CD4-positive, CD25-positive, alpha-beta regulatory T cell (primary cell): Measurements from ENCODE around the gene B3GALT2. TPM values are rescaled to one million over a fixed set of nuclear protein-coding genes. Genes with fewer than 3 reads are reported as not detected.
"Not testable (repeated sequence)": the region's sequence is repeated elsewhere in the genome, so short reads cannot be mapped to it uniquely, and the experiment has no call there.

Source experiments
- ATAC-seq, 2 donors: fragments of 150-1000 bp; cut with Tn5 transposase; one replicate each; pipeline ENCODE4 v1.10.0; 2021; ENCODE audit warnings: low read depth in 2 of 2, moderate number of reproducible peaks in 2 of 2, moderate library complexity in 1 of 2
- DNase-seq, 3 donors: peaks; one replicate each; pipeline versions ENCODE4 v3.0.0 to v3.0.0-alpha.2; 2012 to 2022; ENCODE audit warnings: mixed read lengths in 1 of 3
- H3K27ac ChIP-seq: one replicate; pipeline ENCODE4 v1.7.0; 2013; ENCODE audit warnings: mild to moderate bottlenecking, low read length; ENCODE audit not compliant: insufficient read depth, poor library complexity, severe bottlenecking
- H3K27me3 ChIP-seq: one replicate; pipeline ENCODE4 v1.7.0; 2013; ENCODE audit warnings: low read length; ENCODE audit not compliant: control insufficient read depth, insufficient read depth
- H3K36me3 ChIP-seq: one replicate; pipeline ENCODE4 v1.7.0; 2013; ENCODE audit warnings: mild to moderate bottlenecking, low read length, moderate library complexity; ENCODE audit not compliant: control insufficient read depth, insufficient read depth
- H3K4me1 ChIP-seq: 2 replicates; pipeline ENCODE4 v1.7.0; 2013; ENCODE audit warnings: mild to moderate bottlenecking, low read length; ENCODE audit not compliant: insufficient read depth, control insufficient read depth, poor library complexity, severe bottlenecking
- H3K4me3 ChIP-seq: one replicate; pipeline ENCODE4 v1.7.0; 2013; ENCODE audit warnings: low read depth, mild to moderate bottlenecking, low read length, moderate library complexity
- H3K9me3 ChIP-seq, 2 experiments: 1 replicate in 1 of 2; 2 replicates in 1 of 2; pipeline ENCODE4 v1.7.0; 2013; ENCODE audit warnings: low read length in 2 of 2, mild to moderate bottlenecking in 1 of 2, moderate library complexity in 1 of 2; ENCODE audit not compliant: control insufficient read depth in 2 of 2
- H3K27ac Mint-ChIP-seq, 3 donors: one replicate each; pipeline ENCODE4 v1.8.0; 2020 to 2022; ENCODE audit warnings: mild to moderate bottlenecking in 3 of 3, mixed read lengths in 3 of 3, moderate library complexity in 2 of 3
- H3K27me3 Mint-ChIP-seq: one replicate; pipeline ENCODE4 v1.8.0; 2022; ENCODE audit warnings: mild to moderate bottlenecking, mixed read lengths
- H3K36me3 Mint-ChIP-seq: one replicate; pipeline ENCODE4 v1.8.0; 2020; ENCODE audit warnings: mixed read lengths
- H3K4me1 Mint-ChIP-seq, 4 donors: one replicate each; pipeline ENCODE4 v1.8.0; 2020 to 2022; ENCODE audit warnings: mixed read lengths in 4 of 4, mild to moderate bottlenecking in 1 of 4
- H3K4me3 Mint-ChIP-seq, 4 donors: one replicate each; pipeline ENCODE4 v1.8.0; 2020 to 2022; ENCODE audit warnings: mild to moderate bottlenecking in 4 of 4, mixed read lengths in 4 of 4, moderate library complexity in 3 of 4
- H3K9me3 Mint-ChIP-seq, 7 donors: one replicate each; pipeline ENCODE4 v1.8.0; 2020 to 2022; ENCODE audit warnings: mixed read lengths in 7 of 7, mild to moderate bottlenecking in 3 of 7, moderate library complexity in 2 of 7
- polyA plus RNA-seq, 4 donors: library from polyadenylated mRNA; unstranded; fragments of 300-500 nt; fragmentation: Illumina TruSeq; gene quantifications; one replicate each; pipeline ENCODE4 v1.2.3, GENCODE V29; 2021
- total RNA-seq: library from RNA; stranded (reverse); gene quantifications from one replicate; pipeline ENCODE4 v1.2.3, GENCODE V29; 2022

Gene B3GALT2
- total and polyA plus RNA-seq, 5 donors from 2014 or later, result 0.30 to 1.2 (median 0.84) TPM

DNA sequence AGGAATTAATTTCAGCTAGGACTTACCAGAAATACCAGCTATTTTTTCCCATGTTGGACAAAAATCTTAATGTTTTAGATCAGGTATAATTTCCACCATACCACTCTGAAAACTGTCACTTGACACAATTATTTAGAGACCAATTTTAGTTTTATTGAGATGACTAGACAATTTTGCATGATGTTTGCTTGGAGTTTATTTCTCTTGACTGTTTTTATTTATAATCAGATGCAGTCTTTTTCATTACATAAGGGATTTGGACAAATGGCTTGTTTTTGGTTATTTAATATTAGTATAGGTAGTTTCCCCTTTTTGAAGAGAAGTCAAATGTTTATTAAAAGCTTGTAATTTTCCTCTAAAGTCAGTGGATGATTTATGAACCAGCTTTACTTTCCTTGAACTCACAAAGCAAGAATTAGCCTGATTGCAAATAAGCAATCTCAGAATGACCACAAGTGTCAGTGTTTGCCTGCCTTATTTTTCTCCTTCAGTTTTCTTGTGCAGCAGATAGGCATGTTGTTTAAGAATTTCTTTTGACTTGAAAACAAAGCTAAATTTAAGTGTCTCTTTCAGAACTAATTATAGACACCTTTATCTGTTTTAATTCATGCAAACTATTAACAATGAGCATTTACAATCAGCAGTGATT lies 3.8 kb upstream of the B3GALT2 start:
- peaks cover 3% of the 10 kb centered on the region for H3K4me1 ChIP-seq

GRCh38 chr1:193189442-193190095 lies 3.2 kb upstream of the B3GALT2 start:
- Mint-ChIP-seq H3K4me1 (peaks cover 48 to 79% (median 70%) of the 10 kb centered on the region in 4 donors), H3K9me3 (peaks cover 0 to 4% (median 0%) of the 10 kb centered on the region in 7 donors), H3K36me3 (peaks cover 15% of the 10 kb centered on the region), H3K27ac (peak overlapping the region in 2 of 3 donors; percentile 58 to 62), H3K4me3 (no peak overlapping the region), H3K27me3 (no peaks in the 10 kb centered on the region)
- DNase-seq (no peak), ATAC-seq (no peak)
- Histone ChIP-seq H3K4me3 (no peak overlapping the region), H3K4me1 (peaks cover 3% of the 10 kb centered on the region), H3K27me3 (no peaks in the 10 kb centered on the region), H3K9me3 (peaks cover 0 to 11% of the 10 kb centered on the region in 2 experiments), H3K36me3 (peaks cover 11% of the 10 kb centered on the region), H3K27ac (no peak overlapping the region)

More for the DNA sequence above, 3.8 kb upstream of the B3GALT2 start:
- ATAC-seq (no peak), DNase-seq (no peak)
- Histone ChIP-seq H3K9me3 (peaks cover 0 to 11% of the 10 kb centered on the region in 2 experiments), H3K27ac (no peak overlapping the region), H3K4me3 (no peak overlapping the region), H3K36me3 (peaks cover 11% of the 10 kb centered on the region), H3K27me3 (no peaks in the 10 kb centered on the region)
- Mint-ChIP-seq H3K27ac (peak overlapping the region in 1 of 3 donors; percentile 62), H3K27me3 (no peaks in the 10 kb centered on the region), H3K4me3 (no peak overlapping the region), H3K9me3 (peaks cover 0 to 4% (median 0%) of the 10 kb centered on the region in 7 donors), H3K36me3 (peaks cover 18% of the 10 kb centered on the region), H3K4me1 (peaks cover 42 to 76% (median 67%) of the 10 kb centered on the region in 4 donors)

GRCh38 chr1:193188915-193189314 lies 2.5 kb upstream of the B3GALT2 start:
- not testable (repeated sequence) for H3K27me3 Mint-ChIP-seq, H3K4me3 Mint-ChIP-seq, H3K4me3 ChIP-seq, H3K9me3 Mint-ChIP-seq, H3K4me1 ChIP-seq, H3K27me3 ChIP-seq, H3K27ac ChIP-seq, ATAC-seq, DNase-seq
- Mint-ChIP-seq H3K27ac (peak overlapping the region in 2 of 3 donors; percentile 58 to 62), H3K4me1 (peaks cover 48 to 76% (median 69%) of the 10 kb centered on the region in 4 donors), H3K36me3 (peaks cover 11% of the 10 kb centered on the region)
- Histone ChIP-seq H3K36me3 (peaks cover 11% of the 10 kb centered on the region), H3K9me3 (peaks cover 0 to 11% of the 10 kb centered on the region in 2 experiments)

DNA sequence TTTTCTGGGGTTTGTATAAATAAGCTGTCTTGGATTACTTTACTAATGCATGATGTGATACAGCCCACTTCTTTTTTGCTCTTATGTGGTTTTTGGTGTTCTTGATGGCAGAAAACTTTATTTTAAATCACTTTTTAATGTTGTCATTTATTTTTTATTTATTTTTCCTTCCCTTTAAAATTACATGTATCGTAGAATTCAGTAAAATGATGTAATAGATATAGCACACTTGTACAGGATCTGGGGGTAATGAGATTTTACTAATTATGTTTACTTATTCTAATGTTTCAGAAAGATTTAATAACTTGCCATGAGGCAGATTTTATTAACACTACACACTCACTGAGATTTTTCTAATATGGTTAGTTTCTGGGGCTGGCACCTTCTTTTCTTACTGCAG lies 701 bp upstream of the B3GALT2 start:
- peaks cover 53 to 75% (median 65%) of the 10 kb centered on the region in 4 donors for H3K4me1 Mint-ChIP-seq
- H3K4me3 Mint-ChIP-seq, result peak overlapping the region in 2 of 4 donors; percentile 77 to 82

DNA sequence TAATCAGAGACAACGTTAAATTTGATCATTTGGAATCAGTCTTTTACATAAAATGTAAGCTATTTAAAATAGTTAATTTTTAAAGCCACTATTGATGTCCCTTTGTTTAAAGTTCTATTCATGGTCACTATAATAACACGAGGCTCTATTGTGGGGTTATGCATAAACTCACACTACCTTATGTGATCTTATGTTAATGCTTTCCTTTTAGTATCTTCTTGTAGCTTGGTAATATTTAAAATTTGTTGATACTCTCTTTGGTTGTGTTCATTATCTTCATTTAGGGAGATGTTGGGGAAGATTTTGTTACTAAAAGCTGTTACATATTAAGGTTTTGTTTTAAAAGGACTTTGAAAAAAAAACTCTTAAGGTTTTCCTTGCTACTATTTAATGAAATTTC lies 1.2 kb downstream of the B3GALT2 start:
- no peaks in the 10 kb centered on the region for H3K9me3 ChIP-seq
- Mint-ChIP-seq H3K36me3 (no peaks in the 10 kb centered on the region), H3K9me3 (no peaks in the 10 kb centered on the region), H3K4me3 (peak overlapping the region; percentile 59 to 89 (median 80)), H3K27me3 (no peaks in the 10 kb centered on the region), H3K27ac (peak overlapping the region; percentile 14 to 72 (median 62)), H3K4me1 (peaks cover 53 to 81% (median 64%) of the 10 kb centered on the region in 4 donors)
- H3K4me3 ChIP-seq, result peak overlapping the region; percentile 84
- no peaks in the 10 kb centered on the region for H3K27me3 ChIP-seq
- H3K4me1 ChIP-seq, result peaks cover 14% of the 10 kb centered on the region
- ATAC-seq (no peak), DNase-seq (no peak)
- no peaks in the 10 kb centered on the region for H3K36me3 ChIP-seq
- peak overlapping the region; percentile 7 for H3K27ac ChIP-seq

More for the DNA sequence above, 701 bp upstream of the B3GALT2 start:
- Histone ChIP-seq H3K4me3 (peak overlapping the region; percentile 34), H3K27ac (peak overlapping the region; percentile 45), H3K9me3 (peaks cover 0 to under 1% of the 10 kb centered on the region in 2 experiments), H3K27me3 (no peaks in the 10 kb centered on the region), H3K4me1 (peaks cover 14% of the 10 kb centered on the region), H3K36me3 (peaks cover 3% of the 10 kb centered on the region)
- Mint-ChIP-seq H3K36me3 (peaks cover 3% of the 10 kb centered on the region), H3K27ac (peak overlapping the region in 2 of 3 donors; percentile 14 to 65), H3K9me3 (no peaks in the 10 kb centered on the region), H3K27me3 (no peaks in the 10 kb centered on the region)
- ATAC-seq (no peak), DNase-seq (no peak)

DNA sequence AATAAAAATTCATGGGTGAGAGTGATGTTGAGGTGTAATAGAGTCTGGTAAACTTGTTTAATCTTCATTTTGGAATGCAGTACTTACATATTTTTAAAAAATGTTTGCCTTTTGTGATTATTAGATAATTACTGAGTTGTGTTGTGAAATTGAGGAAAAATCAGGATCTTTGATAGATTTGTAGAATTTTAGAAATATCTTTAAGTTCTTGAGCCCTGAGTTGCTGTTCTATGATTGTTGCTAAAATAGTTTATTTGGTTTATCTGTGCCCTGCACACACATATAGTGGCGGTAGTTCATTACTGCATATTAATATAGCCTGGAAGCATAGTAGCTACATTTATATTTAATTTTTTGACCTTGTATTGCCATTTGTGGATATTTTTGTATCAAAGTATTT lies 1.6 kb downstream of the B3GALT2 start:
- Mint-ChIP-seq H3K4me3 (peak overlapping the region; percentile 54 to 89 (median 73)), H3K27ac (peak overlapping the region in 2 of 3 donors; percentile 14 to 38), H3K9me3 (no peaks in the 10 kb centered on the region), H3K36me3 (no peaks in the 10 kb centered on the region), H3K4me1 (peaks cover 52 to 76% (median 61%) of the 10 kb centered on the region in 4 donors), H3K27me3 (no peaks in the 10 kb centered on the region)
- peaks cover 14% of the 10 kb centered on the region for H3K4me1 ChIP-seq
- peak overlapping the region; percentile 7 for H3K27ac ChIP-seq
- ATAC-seq (no peak), DNase-seq (no peak)
- no peaks in the 10 kb centered on the region for H3K9me3 ChIP-seq
- H3K36me3 ChIP-seq, result no peaks in the 10 kb centered on the region
- no peaks in the 10 kb centered on the region for H3K27me3 ChIP-seq
- peak overlapping the region; percentile 84 for H3K4me3 ChIP-seq

- Histone ChIP-seq H3K36me3 (no peaks in the 10 kb centered on the region), H3K4me1 (peaks cover 14% of the 10 kb centered on the region), H3K27me3 (no peaks in the 10 kb centered on the region), H3K4me3 (peak overlapping the region; percentile 84), H3K9me3 (no peaks in the 10 kb centered on the region), H3K27ac (no peak overlapping the region)
- DNase-seq (peak; percentile 4 to 76 (median 68)), ATAC-seq (peak; percentile 55 to 67)
- Mint-ChIP-seq H3K9me3 (no peaks in the 10 kb centered on the region), H3K27ac (no peak overlapping the region), H3K4me3 (peak overlapping the region in 2 of 4 donors; percentile 57 to 81), H3K27me3 (no peaks in the 10 kb centered on the region), H3K36me3 (no peaks in the 10 kb centered on the region), H3K4me1 (peaks cover 44 to 62% (median 53%) of the 10 kb centered on the region in 4 donors)
Measured at GRCh38 chr1:193183019-193183627, 3.3 kb downstream of the B3GALT2 start.
